ENCODE measurements around the gene STAB2.
"Not testable (repeated sequence)": the region's sequence is repeated elsewhere in the genome, so short reads cannot be mapped to it uniquely, and the experiment has no call there.

The STAB2 gene

GRCh38 chr12:103652808-103653207, 65.7 kb downstream of the STAB2 start:
- no peak for DNase-seq

- not testable (repeated sequence) for DNase-seq
Measured at GRCh38 chr12:103653568-103654173, 66.6 kb downstream of the STAB2 start.

- DNase-seq, result no peak
Measured at GRCh38 chr12:103654816-103655215, 67.7 kb downstream of the STAB2 start.

GRCh38 chr12:103656291-103656690, 69.2 kb downstream of the STAB2 start:
- DNase-seq, result no peak

- DNase-seq, result no peak
Measured at GRCh38 chr12:103657331-103657730, 70.3 kb downstream of the STAB2 start.

- no peak for DNase-seq
Measured at GRCh38 chr12:103664626-103665025, 77.6 kb downstream of the STAB2 start.

- DNase-seq, result no peak
Measured at GRCh38 chr12:103665971-103666370, 78.9 kb downstream of the STAB2 start.

- DNase-seq, result no peak
Measured at GRCh38 chr12:103667125-103667524, 80.1 kb downstream of the STAB2 start.

- DNase-seq, result no peak
Measured at GRCh38 chr12:103668520-103668919, 81.4 kb downstream of the STAB2 start.

- DNase-seq, result no peak
Measured at GRCh38 chr12:103671367-103671766, 84.3 kb downstream of the STAB2 start.

- DNase-seq, result no peak
Measured at GRCh38 chr12:103672401-103673119, 85.5 kb downstream of the STAB2 start.

GRCh38 chr12:103673487-103673886, 86.4 kb downstream of the STAB2 start:
- DNase-seq, result no peak

- DNase-seq, result no peak
Measured at GRCh38 chr12:103673891-103674375, 86.9 kb downstream of the STAB2 start.

- no peak for DNase-seq
Measured at GRCh38 chr12:103676893-103677292, 89.8 kb downstream of the STAB2 start.

- DNase-seq, result no peak
Measured at GRCh38 chr12:103677341-103677740, 90.3 kb downstream of the STAB2 start.

GRCh38 chr12:103677905-103678304, 90.8 kb downstream of the STAB2 start:
- no peak for DNase-seq

- no peak for DNase-seq
Measured at GRCh38 chr12:103679421-103680170, 92.5 kb downstream of the STAB2 start.

GRCh38 chr12:103680591-103681141, 93.6 kb downstream of the STAB2 start:
- peak in 8 of 56 donors; percentile 1 to 13 (median 9) for DNase-seq

- no peak for DNase-seq
Measured at GRCh38 chr12:103686026-103686425, 99.0 kb downstream of the STAB2 start.

GRCh38 chr12:103687253-103687652, 100.2 kb downstream of the STAB2 start:
- DNase-seq, result no peak

- DNase-seq, result no peak
Measured at GRCh38 chr12:103688376-103689063, 101.4 kb downstream of the STAB2 start.
